T-helper 2 cell treated with Interferon-gamma antibody and Interleukin-4, amounts not matched to agents 5 μg/mL and 100 μg/mL, for 36 hours (primary cell): Measurements from ENCODE around the gene RABAC1.

Source experiments
- DNase-seq: peaks from one replicate; pipeline ENCODE4 v3.0.0; 2021; ENCODE audit warnings: low spot score
- H3K27ac Mint-ChIP-seq: one replicate; pipeline ENCODE4 v1.8.0; 2021; ENCODE audit warnings: mild to moderate bottlenecking, mixed read lengths
- H3K27me3 Mint-ChIP-seq: one replicate; pipeline ENCODE4 v1.8.0; 2021; ENCODE audit warnings: low read depth, mixed read lengths
- H3K36me3 Mint-ChIP-seq: one replicate; pipeline ENCODE4 v1.8.0; 2021; ENCODE audit warnings: low read depth, mixed read lengths
- H3K4me1 Mint-ChIP-seq: one replicate; pipeline ENCODE4 v1.8.0; 2021; ENCODE audit warnings: low read depth, mixed read lengths
- H3K4me3 Mint-ChIP-seq: one replicate; pipeline ENCODE4 v1.8.0; 2022; ENCODE audit warnings: mild to moderate bottlenecking, moderate library complexity, mixed read lengths
- H3K9me3 Mint-ChIP-seq: one replicate; pipeline ENCODE4 v1.8.0; 2021; ENCODE audit warnings: mixed read lengths

Gene RABAC1

DNA sequence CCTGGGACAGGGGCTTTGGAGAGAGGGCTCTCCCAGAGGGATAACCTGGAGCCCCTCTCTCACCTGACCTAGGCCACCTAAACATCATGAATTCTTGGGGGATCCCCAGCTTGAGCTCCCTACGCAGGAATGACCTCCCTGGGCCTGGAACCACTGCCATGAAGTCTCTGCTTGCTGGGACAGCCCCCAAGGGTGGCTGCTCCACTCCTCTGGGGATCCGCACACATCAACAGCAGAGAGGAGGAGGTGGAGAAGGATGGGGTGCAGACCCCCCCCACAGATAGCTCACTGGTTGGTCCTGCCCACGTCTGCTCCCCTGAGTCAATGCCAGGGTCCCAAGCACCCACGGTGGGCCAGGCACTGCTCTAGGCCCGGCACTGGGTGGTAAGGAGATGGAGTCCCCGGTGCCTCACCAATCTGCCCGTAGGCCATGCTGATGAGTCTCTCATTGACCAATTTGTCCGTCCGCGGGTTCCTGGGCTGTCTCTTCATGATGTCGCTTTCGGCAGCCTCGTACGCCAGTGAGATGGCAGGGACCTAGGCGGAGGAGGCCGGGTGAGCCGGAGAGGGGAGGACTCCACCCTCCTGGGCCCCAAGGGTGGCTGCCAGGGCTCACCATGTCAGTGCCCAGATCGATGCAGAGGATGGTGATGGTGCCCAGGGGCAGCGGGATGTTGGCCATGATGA lies 10.8 kb upstream of the RABAC1 start:
- no peak overlapping the region for H3K4me3 Mint-ChIP-seq
- H3K36me3 Mint-ChIP-seq, result no peaks in the 10 kb centered on the region
- peaks cover 3% of the 10 kb centered on the region for H3K27me3 Mint-ChIP-seq
- no peaks in the 10 kb centered on the region for H3K9me3 Mint-ChIP-seq
- DNase-seq, result no peak
- H3K27ac Mint-ChIP-seq, result no peak overlapping the region
- no peaks in the 10 kb centered on the region for H3K4me1 Mint-ChIP-seq

DNA sequence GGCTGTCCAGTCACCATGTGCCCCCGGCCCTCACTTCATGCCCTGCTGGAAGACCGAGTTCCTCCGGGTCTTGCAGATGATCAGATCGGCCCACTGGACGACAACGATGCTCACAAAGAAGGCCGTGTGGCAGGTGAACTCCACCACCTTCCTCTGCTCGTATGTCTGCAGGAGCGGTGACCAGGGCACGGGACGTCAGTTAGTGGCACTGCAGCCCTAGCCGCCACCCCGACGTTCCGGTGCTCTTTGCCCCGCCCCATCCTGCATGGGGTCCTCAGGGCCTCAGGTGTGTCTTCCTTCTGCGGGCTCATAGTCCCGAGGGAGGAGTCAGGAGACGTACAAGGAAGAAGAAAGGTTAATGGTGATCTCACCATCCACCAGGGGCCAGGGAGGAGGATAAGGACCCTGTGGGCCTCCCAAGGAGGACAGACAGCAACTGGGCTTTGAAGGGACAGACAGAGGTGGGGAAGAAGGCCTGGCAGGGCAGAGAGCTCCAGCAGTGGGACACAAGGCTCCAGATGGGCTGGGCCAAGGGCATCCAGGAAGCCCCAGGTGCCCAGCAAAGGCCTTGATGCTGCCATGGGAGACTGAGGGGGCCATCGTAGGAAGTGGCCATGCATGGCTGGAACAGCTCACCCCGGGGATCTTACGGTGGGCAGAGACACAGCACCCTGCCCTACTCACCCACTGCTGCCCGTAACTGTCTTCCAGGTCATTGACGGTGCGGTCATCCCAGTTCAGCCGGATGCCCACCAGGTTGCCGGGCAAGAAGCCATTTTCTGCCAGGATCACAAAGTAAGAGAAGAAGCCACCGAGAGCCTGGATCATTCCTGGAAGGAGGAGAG lies 9.9 kb upstream of the RABAC1 start:
- Mint-ChIP-seq H3K4me1 (no peaks in the 10 kb centered on the region), H3K27me3 (peaks cover 3% of the 10 kb centered on the region), H3K27ac (no peak overlapping the region), H3K36me3 (no peaks in the 10 kb centered on the region), H3K9me3 (no peaks in the 10 kb centered on the region), H3K4me3 (no peak overlapping the region)
- no peak for DNase-seq

DNA sequence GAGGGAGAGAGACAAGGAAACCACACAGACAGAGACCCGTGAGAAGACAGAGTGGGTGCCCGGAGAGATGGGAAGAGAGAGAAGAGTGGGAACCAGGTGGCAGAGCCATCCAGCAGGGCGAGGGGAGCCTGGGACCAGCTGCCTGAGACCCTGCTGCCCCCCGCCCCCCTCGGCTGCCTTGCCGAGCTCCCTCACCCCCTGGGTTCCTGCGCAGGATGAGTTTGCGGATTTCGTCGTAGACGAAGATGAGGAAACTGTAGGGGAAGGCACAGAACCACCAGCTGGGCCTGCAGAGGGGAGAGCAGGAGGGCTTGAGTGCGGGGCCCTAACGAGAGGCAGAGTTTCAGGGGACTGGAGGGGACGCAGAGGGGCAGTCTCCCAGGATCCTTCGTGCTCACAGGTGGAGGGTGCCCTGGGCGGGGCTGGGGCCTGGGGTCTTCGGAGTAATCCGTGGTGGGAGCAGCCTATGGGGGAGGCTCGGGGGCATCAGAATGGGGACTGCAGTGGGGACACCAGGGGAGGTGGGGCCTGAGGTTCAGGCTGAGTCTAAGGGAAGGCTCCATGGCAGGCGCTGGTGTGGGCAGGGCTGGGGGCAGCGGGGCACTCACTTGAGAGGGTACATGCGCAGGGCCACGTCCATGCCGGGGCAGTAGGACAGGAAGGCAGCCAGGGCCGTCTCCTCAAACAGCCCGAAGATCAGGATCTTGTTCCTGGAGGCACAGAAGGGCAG lies 8.1 kb upstream of the RABAC1 start:
- no peak overlapping the region for H3K27ac Mint-ChIP-seq
- no peaks in the 10 kb centered on the region for H3K9me3 Mint-ChIP-seq
- H3K27me3 Mint-ChIP-seq, result peaks cover 3% of the 10 kb centered on the region
- no peak for DNase-seq
- no peaks in the 10 kb centered on the region for H3K4me1 Mint-ChIP-seq
- no peaks in the 10 kb centered on the region for H3K36me3 Mint-ChIP-seq
- H3K4me3 Mint-ChIP-seq, result no peak overlapping the region

DNA sequence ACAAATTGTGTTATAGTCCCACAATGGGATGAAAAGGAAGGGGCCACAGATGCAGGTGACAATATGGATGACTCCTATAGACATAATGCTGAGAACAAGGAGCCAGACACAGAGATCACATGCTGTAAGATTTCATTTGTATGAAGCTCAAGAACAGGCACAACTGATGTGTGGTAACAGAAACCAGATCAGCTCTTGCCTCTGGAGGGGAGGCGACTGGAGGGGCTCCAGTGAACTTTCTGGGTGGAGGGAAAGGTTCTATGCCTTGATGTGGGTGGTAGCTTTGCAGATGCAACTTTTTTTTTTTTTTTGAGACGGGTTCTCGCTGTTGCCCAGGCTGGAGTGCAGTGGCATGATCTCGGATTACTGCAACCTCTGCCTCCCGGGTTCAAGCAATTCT lies 6.0 kb upstream of the RABAC1 start:
- H3K27me3 Mint-ChIP-seq, result peaks cover 3% of the 10 kb centered on the region
- H3K36me3 Mint-ChIP-seq, result no peaks in the 10 kb centered on the region
- no peaks in the 10 kb centered on the region for H3K4me1 Mint-ChIP-seq
- H3K9me3 Mint-ChIP-seq, result no peaks in the 10 kb centered on the region
- H3K27ac Mint-ChIP-seq, result no peak overlapping the region
- DNase-seq, result no peak
- no peak overlapping the region for H3K4me3 Mint-ChIP-seq

DNA sequence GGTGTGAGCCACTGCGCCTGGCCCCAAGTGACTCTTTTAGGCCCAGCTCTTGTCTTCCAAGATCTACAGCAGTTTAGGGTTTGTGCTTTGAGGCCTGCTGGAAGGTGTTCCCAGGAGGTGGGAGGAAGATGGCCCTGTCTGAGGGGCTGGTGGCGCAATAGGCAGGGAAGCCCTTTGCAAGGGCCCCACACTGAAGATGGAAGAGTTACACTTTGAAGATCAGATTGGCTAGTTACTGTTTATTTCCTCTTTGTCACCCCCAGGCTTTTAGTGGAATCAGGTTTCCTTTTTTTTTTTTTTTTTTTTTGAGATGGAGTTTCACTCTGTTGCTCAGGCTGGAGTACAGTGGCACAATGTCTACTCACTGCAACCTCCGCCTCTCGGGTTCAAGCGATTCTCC lies 1.9 kb upstream of the RABAC1 start:
- DNase-seq, result no peak
- H3K36me3 Mint-ChIP-seq, result peaks cover 10% of the 10 kb centered on the region
- H3K9me3 Mint-ChIP-seq, result no peaks in the 10 kb centered on the region
- H3K27ac Mint-ChIP-seq, result no peak overlapping the region
- H3K27me3 Mint-ChIP-seq, result peaks cover 3% of the 10 kb centered on the region
- H3K4me1 Mint-ChIP-seq, result peaks cover 16% of the 10 kb centered on the region
- no peak overlapping the region for H3K4me3 Mint-ChIP-seq

DNA sequence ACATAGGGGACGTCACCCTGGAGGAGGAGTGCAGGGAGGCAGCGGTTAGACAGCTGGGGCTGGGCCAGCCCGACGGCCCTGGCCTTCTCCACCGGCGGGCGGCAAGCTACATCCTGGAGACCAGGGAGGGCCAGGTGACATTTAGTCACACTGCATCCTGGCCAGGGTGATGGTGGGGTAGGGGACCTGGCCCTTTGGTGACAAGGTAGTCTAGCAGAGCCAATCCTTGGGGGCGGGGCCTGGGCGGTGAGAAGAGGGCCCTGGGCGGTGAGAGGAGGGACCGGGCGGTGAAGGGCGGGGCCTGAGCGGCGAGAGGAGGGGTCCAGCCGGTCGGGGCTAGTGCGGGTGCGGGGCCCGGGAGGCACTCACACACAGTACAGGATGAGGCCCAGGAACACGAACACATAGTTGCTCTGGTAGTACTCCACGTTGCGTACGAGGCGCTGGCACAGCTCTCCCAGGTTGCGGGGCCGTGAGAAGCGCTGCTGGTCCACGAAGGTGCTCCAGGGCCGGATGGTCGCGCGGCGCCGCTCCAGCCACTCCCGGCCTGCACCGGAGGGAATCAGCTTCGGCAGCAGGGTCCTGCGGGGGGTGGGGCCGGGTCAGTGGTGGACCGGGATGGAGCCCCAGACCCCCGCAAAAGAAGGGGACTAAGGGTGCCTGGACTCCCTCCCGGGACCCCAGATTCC lies 610 bp downstream of the RABAC1 start:
- Mint-ChIP-seq H3K4me3 (peak overlapping the region; percentile 90), H3K4me1 (peaks cover 18% of the 10 kb centered on the region), H3K27ac (peak overlapping the region; percentile 88), H3K36me3 (peaks cover 10% of the 10 kb centered on the region), H3K9me3 (no peaks in the 10 kb centered on the region), H3K27me3 (no peaks in the 10 kb centered on the region)
- DNase-seq, result peak; percentile 84

DNA sequence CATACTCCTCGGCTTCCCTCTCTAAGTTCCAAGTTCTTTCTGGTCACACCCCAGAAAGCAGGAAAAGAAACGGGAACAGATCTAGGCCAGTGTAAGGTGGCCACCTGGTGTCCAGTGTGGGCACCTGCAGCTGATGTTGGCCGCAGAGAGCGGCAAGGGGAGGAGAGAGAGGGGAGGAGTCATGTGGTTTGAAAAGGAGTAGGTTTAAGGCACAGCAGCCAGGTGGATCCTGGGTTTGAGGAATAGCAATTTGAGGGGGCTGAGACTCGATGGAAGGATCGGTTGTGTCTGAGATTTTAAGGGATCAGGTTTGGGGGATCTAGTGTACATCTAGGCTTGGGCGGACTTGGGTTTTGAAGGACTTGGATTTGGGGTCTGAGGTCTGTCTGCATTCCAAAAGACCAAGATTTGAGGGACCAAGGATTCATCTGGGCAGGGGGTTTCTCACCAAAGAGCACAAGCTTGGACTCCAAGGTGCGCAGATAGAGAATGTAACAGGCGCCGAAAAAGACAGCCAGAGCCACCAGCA lies 1.2 kb downstream of the RABAC1 start:
- no peaks in the 10 kb centered on the region for H3K27me3 Mint-ChIP-seq
- peaks cover 18% of the 10 kb centered on the region for H3K4me1 Mint-ChIP-seq
- H3K27ac Mint-ChIP-seq, result peak overlapping the region; percentile 88

GRCh38 chr19:41957161-41957837 lies 1.8 kb downstream of the RABAC1 start:
- Mint-ChIP-seq H3K27me3 (no peaks in the 10 kb centered on the region), H3K9me3 (no peaks in the 10 kb centered on the region), H3K36me3 (peaks cover 10% of the 10 kb centered on the region), H3K27ac (peak overlapping the region; percentile 88), H3K4me3 (peak overlapping the region; percentile 90), H3K4me1 (peaks cover 18% of the 10 kb centered on the region)
- no peak for DNase-seq

More for the DNA sequence above, 1.2 kb downstream of the RABAC1 start:
- H3K36me3 Mint-ChIP-seq, result peaks cover 10% of the 10 kb centered on the region
- peak overlapping the region; percentile 90 for H3K4me3 Mint-ChIP-seq
- H3K9me3 Mint-ChIP-seq, result no peaks in the 10 kb centered on the region
- DNase-seq, result no peak

- Mint-ChIP-seq H3K9me3 (no peaks in the 10 kb centered on the region), H3K4me1 (peaks cover 20% of the 10 kb centered on the region), H3K36me3 (peaks cover 10% of the 10 kb centered on the region), H3K27ac (no peak overlapping the region), H3K27me3 (no peaks in the 10 kb centered on the region), H3K4me3 (no peak overlapping the region)
- no peak for DNase-seq
These were observed 2.5 kb downstream of the RABAC1 start for GRCh38 chr19:41956621-41957020.

- Mint-ChIP-seq H3K27ac (no peak overlapping the region), H3K4me3 (no peak overlapping the region)
These were observed 3.6 kb downstream of the RABAC1 start for GRCh38 chr19:41955521-41955920.

DNA sequence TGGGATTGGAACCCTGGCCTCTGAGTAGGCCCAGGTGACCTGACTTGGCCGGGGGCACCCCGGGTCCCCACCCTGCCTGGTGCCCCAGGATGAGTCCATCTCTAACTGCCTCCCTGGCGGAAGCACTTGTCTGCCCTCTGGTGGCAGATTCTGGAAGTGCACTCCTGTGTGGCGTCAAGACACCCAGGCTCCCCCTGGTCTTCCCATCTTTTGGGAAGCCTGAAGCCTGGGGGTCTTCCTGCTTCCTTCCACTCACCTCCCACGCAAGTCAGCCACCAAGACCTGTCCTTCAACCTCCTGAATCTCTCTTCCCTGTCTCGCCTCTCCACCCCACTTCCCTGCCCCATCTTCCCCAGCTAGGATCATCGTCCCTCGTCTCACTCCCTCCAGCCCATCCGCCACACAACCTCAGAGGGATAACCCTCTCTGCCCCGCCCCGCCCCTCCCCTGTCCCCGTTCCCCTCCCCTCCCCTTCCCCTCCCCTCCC lies 7.4 kb downstream of the RABAC1 start:
- peak overlapping the region; percentile 61 for H3K27ac Mint-ChIP-seq
- peak overlapping the region; percentile 6 for H3K4me3 Mint-ChIP-seq
- H3K36me3 Mint-ChIP-seq, result peaks cover 2% of the 10 kb centered on the region
- no peaks in the 10 kb centered on the region for H3K27me3 Mint-ChIP-seq
- no peaks in the 10 kb centered on the region for H3K9me3 Mint-ChIP-seq
- peak; percentile 76 for DNase-seq
- peaks cover 12% of the 10 kb centered on the region for H3K4me1 Mint-ChIP-seq

More at GRCh38 chr19:41955521-41955920, 3.6 kb downstream of the RABAC1 start:
- Mint-ChIP-seq H3K27me3 (no peaks in the 10 kb centered on the region), H3K36me3 (peaks cover 10% of the 10 kb centered on the region), H3K4me1 (peaks cover 22% of the 10 kb centered on the region), H3K9me3 (no peaks in the 10 kb centered on the region)
- DNase-seq, result no peak

DNA sequence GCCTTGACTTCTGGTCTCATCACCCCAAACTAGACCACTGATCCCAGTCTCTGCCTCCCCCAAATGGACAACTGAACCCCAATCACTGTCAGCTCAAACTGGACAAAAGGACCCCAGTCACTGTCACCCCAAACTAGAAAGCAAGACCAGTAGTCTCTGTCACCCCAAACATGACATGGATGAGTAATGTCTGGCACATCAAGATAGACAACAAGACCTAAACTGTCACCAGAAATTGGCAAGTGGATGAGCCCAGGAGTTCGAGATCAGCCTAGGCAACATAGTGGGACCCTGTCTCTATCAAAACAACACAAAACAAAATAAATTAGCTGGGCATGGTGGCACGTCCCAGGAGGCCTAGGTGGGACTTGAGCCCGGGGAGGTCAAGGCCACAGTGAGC lies 12.0 kb downstream of the RABAC1 start:
- Mint-ChIP-seq H3K36me3 (no peaks in the 10 kb centered on the region), H3K4me1 (peaks cover 32% of the 10 kb centered on the region), H3K9me3 (no peaks in the 10 kb centered on the region), H3K27me3 (no peaks in the 10 kb centered on the region), H3K4me3 (no peak overlapping the region), H3K27ac (peak overlapping the region; percentile 72)
- no peak for DNase-seq
